Skeletal muscle cell (primary cell): ENCODE data around the gene BCL2.

Experiments
- DNase-seq: peaks from one replicate; pipeline ENCODE4 v3.0.0-alpha.2; 2010; ENCODE audit warnings: low read depth
- H3K4me3 ChIP-seq: 2 replicates; pipeline ENCODE4 v1.5.1; 2011; ENCODE audit warnings: low read depth, mild to moderate bottlenecking, control low read depth, low read length, moderate library complexity

The BCL2 gene

DNA sequence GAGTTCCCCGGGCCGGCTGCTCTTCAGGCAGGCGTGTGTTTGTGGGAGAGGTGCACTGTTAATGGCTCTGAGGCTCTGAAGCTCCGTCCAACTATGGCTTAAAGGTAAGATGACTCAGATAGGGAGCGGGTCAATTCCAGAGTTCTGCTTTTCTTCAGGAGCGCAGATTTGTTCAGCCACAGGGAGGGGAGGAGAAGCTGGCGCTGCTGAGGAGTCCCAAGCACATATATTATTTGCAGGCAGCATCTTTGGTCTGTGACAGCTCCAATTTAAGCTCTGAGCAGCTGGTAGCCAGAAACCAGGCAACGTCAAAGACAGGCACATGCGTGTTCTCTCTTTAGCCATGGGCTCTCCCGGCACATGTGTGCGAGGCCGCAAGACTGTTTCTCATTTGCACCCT lies 229.2 kb downstream of the BCL2 start:
- no peak overlapping the region for H3K4me3 ChIP-seq
- no peak for DNase-seq

DNA sequence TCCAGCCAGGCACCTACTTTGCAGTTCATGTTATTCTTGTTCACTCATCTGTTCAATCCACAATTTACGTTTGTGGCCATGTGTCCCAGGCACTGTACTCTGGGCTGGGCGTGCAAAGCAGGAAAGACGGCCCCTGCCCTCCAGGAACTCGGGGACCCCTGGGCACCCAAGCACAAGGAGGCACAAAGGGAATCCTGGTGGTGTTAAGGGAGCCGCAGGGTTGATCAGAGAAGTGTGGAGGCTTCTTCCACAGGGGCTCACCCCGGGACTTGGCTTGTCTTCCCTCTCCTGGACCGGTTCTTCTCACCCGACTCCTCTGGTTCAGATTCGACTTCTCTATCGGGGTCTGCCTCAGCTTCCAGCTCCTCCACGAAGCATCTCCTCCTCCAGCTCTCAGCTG lies 230.5 kb downstream of the BCL2 start:
- no peak for DNase-seq
- H3K4me3 ChIP-seq: no peak overlapping the region

DNA sequence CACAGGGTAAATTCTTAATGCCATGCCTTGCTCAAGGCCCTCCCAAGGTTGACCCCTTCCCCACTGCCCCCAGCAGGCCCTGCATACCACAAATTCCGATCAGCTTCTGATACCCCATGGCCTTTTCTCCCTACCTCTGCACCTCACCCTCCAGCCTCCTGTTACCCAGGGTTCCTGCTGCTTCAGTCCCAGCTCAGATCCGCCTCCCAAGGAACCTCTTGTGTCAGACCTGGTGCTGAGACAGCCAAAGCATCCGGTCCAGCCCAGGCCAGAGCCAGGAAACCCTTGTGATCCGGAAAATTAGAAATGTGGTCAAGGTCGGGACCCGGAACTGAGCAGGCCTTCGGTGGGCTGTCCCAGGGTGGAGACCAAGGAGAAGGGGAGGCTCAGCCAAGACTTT lies 231.3 kb downstream of the BCL2 start:
- DNase-seq: no peak
- no peak overlapping the region for H3K4me3 ChIP-seq

DNA sequence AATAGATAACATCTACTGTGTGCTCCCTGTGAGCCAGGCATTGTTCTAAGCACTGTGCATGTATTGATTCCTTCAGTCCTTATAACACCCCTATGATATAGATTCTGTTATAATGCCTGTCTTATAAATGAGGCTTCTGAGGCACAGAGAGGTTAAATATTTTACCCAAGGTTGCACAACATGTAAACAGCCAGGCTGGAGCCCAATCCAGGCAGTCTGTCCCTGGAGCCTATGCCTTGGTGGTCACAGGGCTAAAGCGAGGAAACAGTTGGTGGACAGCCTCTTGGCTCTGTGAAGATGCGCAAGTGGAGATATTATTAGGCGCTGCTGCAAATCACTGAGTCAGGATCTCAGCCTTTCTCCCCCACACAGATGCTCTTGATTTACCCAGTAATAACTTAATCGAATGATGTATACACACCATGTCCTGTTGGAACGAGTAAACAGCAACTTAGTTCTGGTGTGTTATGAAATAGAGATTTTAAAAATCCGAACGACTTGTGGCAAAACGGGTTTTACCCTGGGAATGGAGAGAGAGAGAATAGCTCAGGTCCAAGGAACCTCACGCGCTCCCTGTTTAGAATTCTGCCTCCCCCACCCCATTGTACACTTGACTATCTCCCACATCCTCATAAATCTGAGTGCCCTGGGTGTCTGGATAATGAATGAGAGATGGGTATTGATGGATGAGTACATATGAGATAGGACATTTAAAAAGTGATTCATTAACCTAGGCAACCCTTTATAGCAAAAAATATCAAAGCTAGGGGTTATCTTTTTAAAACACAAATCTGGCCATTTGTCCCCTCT lies 231.9 kb downstream of the BCL2 start:
- no peak overlapping the region for H3K4me3 ChIP-seq
- DNase-seq: no peak

DNA sequence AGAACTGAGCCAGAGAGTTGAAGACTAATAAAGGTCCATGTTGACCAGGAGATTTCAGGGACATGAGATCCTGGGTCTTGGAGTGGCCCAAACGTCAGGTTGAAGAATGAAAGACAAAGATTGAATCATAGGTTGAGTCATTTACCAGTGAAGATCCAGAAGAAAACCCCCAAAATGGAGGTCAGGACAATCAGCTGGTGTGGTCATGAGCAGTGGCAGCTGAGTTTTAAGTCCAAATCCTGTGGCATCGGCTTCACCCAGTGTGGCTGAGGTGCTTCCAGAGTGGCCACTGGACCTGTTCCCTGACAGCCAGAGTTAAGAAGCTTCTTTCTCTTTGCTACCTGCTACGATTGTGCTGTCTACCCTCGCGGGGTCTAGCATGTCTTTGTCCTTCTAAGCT lies 234.0 kb downstream of the BCL2 start:
- H3K4me3 ChIP-seq: no peak overlapping the region
- no peak for DNase-seq

- DNase-seq: no peak
- H3K4me3 ChIP-seq: no peak overlapping the region
These were observed 235.3 kb downstream of the BCL2 start for GRCh38 chr18:63084219-63084618.

DNA sequence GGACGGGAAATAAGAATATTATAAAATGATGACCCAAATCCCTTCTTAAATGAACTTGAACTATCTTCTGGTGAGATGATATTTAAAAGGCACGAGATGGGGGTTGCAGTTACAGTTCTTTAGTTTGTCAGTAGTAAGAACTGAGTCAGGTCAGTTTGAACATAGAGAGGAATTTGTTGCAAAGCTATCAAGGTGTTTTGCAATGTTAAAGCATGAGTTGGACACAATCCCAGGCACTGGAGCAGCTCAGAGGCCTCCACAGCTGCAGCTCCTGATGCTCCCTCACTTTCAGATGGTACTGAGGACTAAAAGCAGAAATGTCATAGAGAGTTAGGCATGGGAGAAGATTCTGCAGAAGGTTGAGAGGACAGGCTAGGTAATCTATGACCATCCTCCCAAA lies 236.0 kb downstream of the BCL2 start:
- DNase-seq: no peak
- H3K4me3 ChIP-seq: no peak overlapping the region

GRCh38 chr18:63083020-63083531 lies 236.5 kb downstream of the BCL2 start:
- H3K4me3 ChIP-seq: no peak overlapping the region
- DNase-seq: peak; percentile 11

- DNase-seq: no peak
- no peak overlapping the region for H3K4me3 ChIP-seq
These were observed 237.1 kb downstream of the BCL2 start for GRCh38 chr18:63082366-63083019.

DNA sequence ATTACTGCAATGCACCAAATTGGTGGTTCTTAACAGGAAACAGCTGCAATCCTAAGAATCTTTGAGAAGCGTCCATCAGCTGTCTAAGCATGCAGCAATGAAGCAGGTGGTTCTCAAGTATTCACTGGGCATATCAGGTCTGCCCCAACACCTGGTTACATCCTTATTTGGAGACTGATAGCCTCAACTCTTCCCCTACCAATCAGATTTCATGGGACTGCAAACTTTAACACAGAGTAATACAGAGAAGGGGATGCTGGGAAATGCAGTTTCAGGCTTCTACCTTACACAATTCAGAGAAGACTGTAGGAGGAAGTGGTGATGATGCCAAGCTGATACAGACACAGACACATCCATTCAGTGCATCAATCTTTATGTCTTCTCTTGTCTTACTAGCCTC lies 240.5 kb downstream of the BCL2 start:
- H3K4me3 ChIP-seq: no peak overlapping the region
- no peak for DNase-seq

DNA sequence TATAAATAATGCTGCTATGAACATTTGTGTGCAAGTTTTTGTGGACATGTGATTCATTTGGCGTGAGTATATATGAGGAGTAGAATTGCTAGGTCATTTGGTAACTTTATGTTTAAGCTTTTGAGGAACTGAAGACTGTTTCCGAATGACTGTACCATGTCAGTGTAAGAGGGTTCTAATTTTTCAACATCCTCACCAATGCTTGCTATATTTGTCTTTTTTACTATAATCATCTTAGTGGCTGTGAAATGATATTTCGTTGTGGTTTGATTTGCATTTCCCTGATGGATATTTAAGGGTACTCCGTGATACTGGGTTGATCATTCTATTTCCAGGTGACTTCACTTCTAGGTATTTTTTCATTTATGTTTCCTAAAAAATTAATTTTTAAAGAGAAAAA lies 241.1 kb downstream of the BCL2 start:
- DNase-seq: no peak
- H3K4me3 ChIP-seq: no peak overlapping the region

DNA sequence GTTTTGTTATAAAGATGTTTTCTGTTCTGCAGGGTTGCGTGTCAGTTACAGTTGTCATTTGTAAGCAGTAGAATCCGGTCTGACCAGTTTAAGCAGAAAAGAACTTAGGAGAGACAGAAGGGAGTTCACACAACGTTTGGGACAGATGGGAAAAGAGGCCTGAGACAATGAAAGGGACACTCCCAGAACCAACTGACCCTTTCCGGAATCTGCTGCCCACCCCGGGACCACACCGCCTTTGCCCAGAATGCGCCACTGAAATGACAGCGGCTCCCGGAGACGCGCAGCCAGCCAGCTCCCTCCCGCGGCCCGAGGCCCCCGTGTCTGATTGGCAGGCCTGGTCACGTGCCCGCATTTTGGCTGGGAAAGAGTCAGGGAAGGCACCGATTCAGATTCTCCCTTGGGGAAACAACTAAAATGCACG lies 244.6 kb downstream of the BCL2 start:
- no peak for DNase-seq
- peak overlapping the region; percentile 52 for H3K4me3 ChIP-seq

GRCh38 chr18:63073481-63073880 lies 246.1 kb downstream of the BCL2 start:
- no peak for DNase-seq

More at GRCh38 chr18:63073481-63073880, 246.1 kb downstream of the BCL2 start:
- H3K4me3 ChIP-seq: no peak overlapping the region
